Body of pancreas (tissue), 4 donors: ENCODE data around the gene SNX12. TPM values are rescaled to one million over a fixed set of nuclear protein-coding genes. Genes with fewer than 3 reads are reported as not detected.

ENCODE experiments used
- ATAC-seq: fragments of 150-250 bp; one replicate; pipeline ENCODE4 v1.9.1; 2016
- DNase-seq, 4 donors: peaks; one replicate each; pipeline ENCODE4 v3.0.0-alpha.2; 2019
- H3K27ac ChIP-seq, 4 donors: fragments of 200-600 bp; sonication (generic); 1 replicate in 3 of 4; 2 replicates in 1 of 4; pipeline versions ENCODE4 v1.5.1 to v1.6.1; 2016 to 2019; ENCODE audit warnings: mild to moderate bottlenecking in 1 of 4, mixed read lengths in 1 of 4, moderate library complexity in 1 of 4
- H3K27me3 ChIP-seq, 2 donors: fragments of 200-600 bp; sonication (generic); one replicate each; pipeline ENCODE4 v1.6.0; 2016; ENCODE audit warnings: mild to moderate bottlenecking in 1 of 2
- H3K36me3 ChIP-seq, 2 donors: fragments of 200-600 bp; sonication (generic); replicated peaks in 1 of 2; 2 replicates each; pipeline ENCODE4 v1.5.1; 2016; ENCODE audit warnings: low read depth in 2 of 2; ENCODE audit not compliant: insufficient read depth in 1 of 2
- H3K4me1 ChIP-seq: fragments of 200-600 bp; sonication (generic); one replicate; pipeline ENCODE4 v1.6.0; 2016
- H3K4me3 ChIP-seq, 2 donors: fragments of 200-600 bp; sonication (generic); 1 replicate in 1 of 2; 2 replicates in 1 of 2; pipeline ENCODE4 v1.5.1; 2016 to 2019
- H3K9me3 ChIP-seq, 3 donors: fragments of 200-600 bp; sonication (generic); 1 replicate in 2 of 3; 2 replicates in 1 of 3; pipeline ENCODE4 v1.5.1; 2016
- POLR2A ChIP-seq, 3 donors: fragments of 450-650 bp; IDR thresholded peaks; one replicate each; pipeline ENCODE4 v1.6.1; 2016; ENCODE audit warnings: antibody characterized with exemption in 3 of 3, mild to moderate bottlenecking in 2 of 3
- WGBS, 2 donors: methylation state at CpG; one replicate each; pipeline ENCODE4 v1.1.5; 2017; 5-methylcytosine and 5-hydroxymethylcytosine counted together
- intact Hi-C: fragments of 100-400 bp; cut with DNase I; formaldehyde crosslinking; loops from one replicate; pipeline ENCODE4 v1.15.1; 2023
- total RNA-seq, 2 donors: library from RNA; depleted of rRNA; stranded (reverse); fragments of >200 nt; gene quantifications; one replicate each; pipeline ENCODE4 v1.1.0, GENCODE V29; 2016
- TF ChIP-seq, protein P1 (sequence below), 7 experiments: fragments of 450-650 bp in 4 of 7; fragments of 200-600 bp in 3 of 7; sonication (generic) in 3 of 7; IDR thresholded peaks; one replicate each; pipeline ENCODE4 v1.5.1; 2016 to 2019; ENCODE audit warnings: antibody characterized with exemption in 7 of 7

Gene SNX12
- total RNA-seq, 2 donors from 2014 or later: 16.2 to 20.0 TPM

- intact Hi-C loops: no loop called here
- TF ChIP-seq POLR2A (IDR thresholded peaks at IDR 0.05): peak in 1 of 3 donors; percentile 37
- TF ChIP-seq, protein P1, sequence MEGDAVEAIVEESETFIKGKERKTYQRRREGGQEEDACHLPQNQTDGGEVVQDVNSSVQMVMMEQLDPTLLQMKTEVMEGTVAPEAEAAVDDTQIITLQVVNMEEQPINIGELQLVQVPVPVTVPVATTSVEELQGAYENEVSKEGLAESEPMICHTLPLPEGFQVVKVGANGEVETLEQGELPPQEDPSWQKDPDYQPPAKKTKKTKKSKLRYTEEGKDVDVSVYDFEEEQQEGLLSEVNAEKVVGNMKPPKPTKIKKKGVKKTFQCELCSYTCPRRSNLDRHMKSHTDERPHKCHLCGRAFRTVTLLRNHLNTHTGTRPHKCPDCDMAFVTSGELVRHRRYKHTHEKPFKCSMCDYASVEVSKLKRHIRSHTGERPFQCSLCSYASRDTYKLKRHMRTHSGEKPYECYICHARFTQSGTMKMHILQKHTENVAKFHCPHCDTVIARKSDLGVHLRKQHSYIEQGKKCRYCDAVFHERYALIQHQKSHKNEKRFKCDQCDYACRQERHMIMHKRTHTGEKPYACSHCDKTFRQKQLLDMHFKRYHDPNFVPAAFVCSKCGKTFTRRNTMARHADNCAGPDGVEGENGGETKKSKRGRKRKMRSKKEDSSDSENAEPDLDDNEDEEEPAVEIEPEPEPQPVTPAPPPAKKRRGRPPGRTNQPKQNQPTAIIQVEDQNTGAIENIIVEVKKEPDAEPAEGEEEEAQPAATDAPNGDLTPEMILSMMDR (IDR thresholded peaks at IDR 0.05): no peak
- H3K9me3 ChIP-seq: no peaks in the 10 kb centered on the region
- ATAC-seq (peak; percentile 96), DNase-seq (peak; percentile 89 to 95 (median 94))
- H3K4me3 ChIP-seq: peak within 1 kb of the TSS; percentile 37 to 41
- H3K36me3 ChIP-seq: no peaks in the 10 kb centered on the region
- H3K4me1 ChIP-seq: peaks cover 25% of the 10 kb centered on the region
- 0 to 1% methylated on average over 11 to 24 of the region's 29 CpGs for WGBS, 2 donors
- peak within 1 kb of the TSS in 3 of 4 donors; percentile 47 to 79 (median 63) for H3K27ac ChIP-seq
- no peaks in the 10 kb centered on the region for H3K27me3 ChIP-seq
Measured at GRCh38 chrX:71095555-71095980, 27.4 kb upstream of the SNX12 start, which contains the start of gene FOXO4. TSS of gene FOXO4 (plus strand) at chrX:71095851. CDS start at chrX:71096529, 678 bp downstream.

DNA sequence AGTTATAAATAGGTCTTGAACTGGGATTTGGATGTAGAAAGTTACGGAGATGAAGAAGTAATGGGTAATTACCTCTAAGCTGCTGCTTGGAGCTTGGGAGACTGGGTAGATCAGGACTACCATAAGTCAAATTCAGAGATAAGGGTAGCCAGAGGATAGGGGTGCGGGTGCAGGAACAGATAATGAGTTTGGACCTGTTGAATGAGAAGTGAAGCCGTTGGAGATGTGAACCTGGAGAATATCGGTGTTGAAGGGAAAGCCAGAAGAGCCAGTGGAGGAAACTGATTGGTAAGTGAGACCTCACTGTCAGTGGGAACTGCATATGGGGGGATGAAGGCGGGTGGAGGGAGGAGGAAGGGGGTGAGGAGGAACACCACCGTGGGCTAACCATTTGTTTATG, 26.9 kb upstream of the SNX12 start:
- Histone ChIP-seq H3K27me3 (no peaks in the 10 kb centered on the region), H3K27ac (peak overlapping the region in 1 of 4 donors; percentile 63), H3K9me3 (no peaks in the 10 kb centered on the region), H3K4me3 (no peak overlapping the region), H3K36me3 (no peaks in the 10 kb centered on the region), H3K4me1 (peaks cover 25% of the 10 kb centered on the region)
- ATAC-seq (no peak), DNase-seq (no peak)
- TF ChIP-seq, protein P1 (IDR thresholded peaks at IDR 0.05): no peak
- TF ChIP-seq POLR2A (IDR thresholded peaks at IDR 0.05): no peak
- WGBS, 2 donors: 17 to 24% methylated on average over 6 of the region's 6 CpGs
- intact Hi-C loops: no loop called here

- Histone ChIP-seq H3K27ac (no peak overlapping the region), H3K4me3 (no peak overlapping the region), H3K27me3 (no peaks in the 10 kb centered on the region), H3K9me3 (no peaks in the 10 kb centered on the region), H3K4me1 (peaks cover 5% of the 10 kb centered on the region), H3K36me3 (no peaks in the 10 kb centered on the region)
- no peak for TF ChIP-seq POLR2A (IDR thresholded peaks at IDR 0.05)
- TF ChIP-seq, protein P1 (IDR thresholded peaks at IDR 0.05): no peak
- intact Hi-C loops: no loop called here
- no peak for ATAC-seq
- no peak for DNase-seq
- 82 to 85% methylated on average over 5 of the region's 5 CpGs for WGBS, 2 donors
Measured at GRCh38 chrX:71091263-71091662, 23.1 kb upstream of the SNX12 start.

DNA sequence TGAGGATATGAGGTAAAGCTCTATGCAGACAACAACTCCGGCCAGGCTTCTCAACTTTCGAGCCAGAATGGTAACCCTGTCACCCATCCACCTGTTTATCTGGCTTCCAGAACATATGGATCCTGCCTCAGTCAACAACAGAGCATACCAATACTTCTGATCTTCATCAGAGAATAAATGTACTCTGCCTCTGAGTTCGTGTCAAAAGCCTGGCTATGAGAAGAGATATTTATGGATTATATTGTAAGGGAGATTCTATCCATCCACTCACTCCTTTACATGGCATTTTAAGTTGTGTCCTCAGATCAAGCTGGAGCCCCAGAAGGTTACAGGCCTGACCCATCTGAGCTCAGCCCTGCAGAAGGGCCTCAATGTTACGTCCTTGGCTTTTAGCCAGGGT, 17.8 kb upstream of the SNX12 start:
- no peaks in the 10 kb centered on the region for H3K4me1 ChIP-seq
- no peak overlapping the region for H3K27ac ChIP-seq
- no peak for TF ChIP-seq POLR2A (IDR thresholded peaks at IDR 0.05)
- TF ChIP-seq, protein P1 (IDR thresholded peaks at IDR 0.05): no peak
- no peaks in the 10 kb centered on the region for H3K9me3 ChIP-seq
- H3K36me3 ChIP-seq: no peaks in the 10 kb centered on the region
- H3K4me3 ChIP-seq: no peak overlapping the region
- H3K27me3 ChIP-seq: no peaks in the 10 kb centered on the region
- WGBS, 2 donors: 51 to 61% methylated on average over 2 to 4 of the region's 4 CpGs
- ATAC-seq (no peak), DNase-seq (no peak)
- intact Hi-C loops: no loop called here

DNA sequence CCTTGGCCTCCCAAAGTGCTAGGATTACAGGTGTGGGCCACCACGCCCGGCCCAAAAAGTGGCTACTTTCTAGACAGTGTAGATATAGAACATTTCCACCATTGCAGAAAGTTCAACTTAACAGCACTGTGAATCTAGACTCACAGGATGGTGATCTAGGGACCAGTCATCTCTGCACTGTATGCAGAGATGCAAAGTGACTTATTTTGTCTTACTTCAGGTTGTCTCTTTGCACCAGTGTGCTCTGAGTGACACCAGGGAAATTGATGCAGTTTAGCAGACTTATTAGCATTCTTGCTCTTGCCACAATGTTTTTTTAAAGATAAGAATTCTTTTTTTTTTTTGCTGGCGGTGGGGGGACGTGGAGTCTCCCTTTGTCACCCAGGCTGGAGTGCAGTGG, 14.7 kb upstream of the SNX12 start:
- no peaks in the 10 kb centered on the region for H3K9me3 ChIP-seq
- ATAC-seq (no peak), DNase-seq (no peak)
- H3K36me3 ChIP-seq: no peaks in the 10 kb centered on the region
- intact Hi-C loops: no loop called here
- no peaks in the 10 kb centered on the region for H3K4me1 ChIP-seq
- H3K4me3 ChIP-seq: no peak overlapping the region
- no peak overlapping the region for H3K27ac ChIP-seq
- TF ChIP-seq, protein P1 (IDR thresholded peaks at IDR 0.05): no peak
- no peak for TF ChIP-seq POLR2A (IDR thresholded peaks at IDR 0.05)
- 39 to 78% methylated on average over 2 to 4 of the region's 4 CpGs for WGBS, 2 donors
- H3K27me3 ChIP-seq: no peaks in the 10 kb centered on the region
